SK-N-MC (cell line): ENCODE data around the gene GPR35.

ENCODE experiments used
- EZH2 ChIP-seq: fragments of 200-600 bp; sonication (generic); IDR thresholded peaks from one replicate; pipeline ENCODE4 v1.6.1; 2017; ENCODE audit warnings: antibody characterized with exemption
- FOXP2 ChIP-seq: optimal IDR thresholded peaks from 2 replicates; pipeline ENCODE3; 2011; ENCODE audit warnings: mild to moderate bottlenecking, moderate library complexity; ENCODE audit not compliant: insufficient read depth; ENCODE audit errors: extremely low read length, control extremely low read depth
- POLR2AphosphoS5 ChIP-seq: IDR thresholded peaks from 2 replicates; pipeline ENCODE4 v1.6.1; 2012; ENCODE audit warnings: mild to moderate bottlenecking, low read depth, low read length, borderline replicate concordance

DNA sequence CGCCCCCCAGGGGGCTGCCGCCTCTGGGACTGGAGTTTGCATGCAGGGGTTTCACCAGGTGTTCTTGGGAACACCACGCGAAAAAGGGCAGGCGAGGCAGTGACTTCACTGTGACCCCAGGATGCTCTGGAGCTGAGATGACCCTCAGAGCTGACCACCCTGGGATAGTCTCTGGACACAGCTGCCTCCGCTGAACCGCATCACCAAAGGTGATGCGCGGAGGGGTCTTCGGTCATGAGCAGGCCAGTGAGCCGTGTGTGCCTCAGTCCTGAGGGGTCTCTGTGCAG, 17.5 kb downstream of the GPR35 start:
- TF ChIP-seq EZH2 (no peak), POLR2AphosphoS5 (no peak), FOXP2 (no peak)
